Gastroesophageal sphincter (tissue), 3 donors: ENCODE results near the gene ENTHD1.

Experiments
- CTCF ChIP-seq, 4 experiments: fragments of 200-600 bp in 2 of 4; fragments of 450-650 bp in 2 of 4; sonication (generic) in 1 of 4; IDR thresholded peaks; one replicate each; pipeline ENCODE4 v1.5.1; 2017 to 2019; ENCODE audit warnings: antibody characterized with exemption in 4 of 4, mild to moderate bottlenecking in 2 of 4, moderate library complexity in 2 of 4
- EP300 ChIP-seq: sonication (generic); formaldehyde crosslinking; IDR thresholded peaks from one replicate; pipeline ENCODE4 v1.6.1; 2017; ENCODE audit warnings: antibody characterized with exemption, mild to moderate bottlenecking

GRCh38 chr22:39715778-39716495 is 177.6 kb downstream of the ENTHD1 start:
- no peak for TF ChIP-seq CTCF (IDR thresholded peaks at IDR 0.05)
- no peak for TF ChIP-seq EP300
